NCI-H146 treated with DMSO at 0.1 percent for 48 hours (cell line): ENCODE results near the gene FAM163B.

Source experiments
- DNase-seq: peaks from one replicate; lab custom pipeline; 2025; ENCODE audit not compliant: unreplicated experiment; lab: John Stamatoyannopoulos, UW

Gene FAM163B

GRCh38 chr9:133551446-133551845, 57.7 kb downstream of the FAM163B start:
- DNase-seq = no peak

GRCh38 chr9:133547116-133547515, 62.1 kb downstream of the FAM163B start:
- no peak for DNase-seq

GRCh38 chr9:133546287-133546680, 62.9 kb downstream of the FAM163B start:
- DNase-seq = no peak

GRCh38 chr9:133545494-133546286, 63.5 kb downstream of the FAM163B start:
- DNase-seq = no peak

- DNase-seq = no peak
Observed at GRCh38 chr9:133543772-133544467, 65.3 kb downstream of the FAM163B start.

- DNase-seq = no peak
Observed at GRCh38 chr9:133542002-133542401, 67.2 kb downstream of the FAM163B start.

GRCh38 chr9:133540698-133541025, 68.5 kb downstream of the FAM163B start:
- DNase-seq = no peak

GRCh38 chr9:133539991-133540697, 69.0 kb downstream of the FAM163B start:
- DNase-seq = no peak

GRCh38 chr9:133538851-133539833, 70.0 kb downstream of the FAM163B start:
- no peak for DNase-seq

GRCh38 chr9:133538176-133538575, 71.0 kb downstream of the FAM163B start:
- no peak for DNase-seq

- DNase-seq = no peak
Observed at GRCh38 chr9:133537257-133537656, 71.9 kb downstream of the FAM163B start.

GRCh38 chr9:133536536-133536935, 72.7 kb downstream of the FAM163B start:
- no peak for DNase-seq

GRCh38 chr9:133536080-133536479, 73.1 kb downstream of the FAM163B start:
- no peak for DNase-seq

GRCh38 chr9:133535306-133535877, 73.8 kb downstream of the FAM163B start:
- no peak for DNase-seq

- DNase-seq = no peak
Observed at GRCh38 chr9:133534346-133535291, 74.6 kb downstream of the FAM163B start, which contains the start of gene ADAMTSL2. Gene ADAMTSL2 (plus strand): TSS chr9:133534704. CDS start chr9:133536713, 2,009 bp downstream.

- no peak for DNase-seq
Observed at GRCh38 chr9:133533857-133534256, 75.3 kb downstream of the FAM163B start.

GRCh38 chr9:133532937-133533668, 76.1 kb downstream of the FAM163B start:
- peak; percentile 6 for DNase-seq

- DNase-seq = no peak
Observed at GRCh38 chr9:133531293-133531692, 77.9 kb downstream of the FAM163B start.

GRCh38 chr9:133529874-133530273, 79.3 kb downstream of the FAM163B start:
- DNase-seq = no peak
